ENCODE measurements around the gene FOLR1.

Gene FOLR1

GRCh38 chr11:72222106-72222891 lies 30.4 kb downstream of the FOLR1 start:
- DNase-seq (ENCODE audit: extremely low spot score, insufficient read length, low read depth) = no peak
- no peak for FAIRE-seq

- peak; percentile 84 for FAIRE-seq
These were observed 31.1 kb downstream of the FOLR1 start for GRCh38 chr11:72222907-72223614.

GRCh38 chr11:72223615-72224563 lies 31.9 kb downstream of the FOLR1 start:
- DNase-seq (ENCODE audit: extremely low spot score, insufficient read length, low read depth) = no peak
- FAIRE-seq = no peak

More at GRCh38 chr11:72222907-72223614, 31.1 kb downstream of the FOLR1 start:
- DNase-seq (ENCODE audit: extremely low spot score, insufficient read length, low read depth) = peak; percentile 72

- DNase-seq (ENCODE audit: extremely low spot score, insufficient read length, low read depth) (no peak), FAIRE-seq (no peak)
These were observed 32.8 kb downstream of the FOLR1 start, which contains the start of gene INPPL1 for GRCh38 chr11:72224564-72225410. Gene INPPL1, plus strand, starts transcription at chr11:72224767. Its CDS starts 218 bp downstream, at chr11:72224985.

- DNase-seq (ENCODE audit: extremely low spot score, insufficient read length, low read depth) (no peak), FAIRE-seq (no peak)
These were observed 33.5 kb downstream of the FOLR1 start for GRCh38 chr11:72225411-72225951.

- DNase-seq (ENCODE audit: extremely low spot score, insufficient read length, low read depth) (no peak), FAIRE-seq (no peak)
These were observed 34.8 kb downstream of the FOLR1 start for GRCh38 chr11:72226701-72227100.

GRCh38 chr11:72227316-72228228 lies 35.6 kb downstream of the FOLR1 start:
- FAIRE-seq (no peak), DNase-seq (ENCODE audit: extremely low spot score, insufficient read length, low read depth) (no peak)

GRCh38 chr11:72228229-72228843 lies 36.4 kb downstream of the FOLR1 start:
- FAIRE-seq (no peak), DNase-seq (ENCODE audit: extremely low spot score, insufficient read length, low read depth) (no peak)

- FAIRE-seq = no peak
- DNase-seq (ENCODE audit: extremely low spot score, insufficient read length, low read depth) = no peak
These were observed 36.9 kb downstream of the FOLR1 start for GRCh38 chr11:72228844-72229231.

- DNase-seq (ENCODE audit: extremely low spot score, insufficient read length, low read depth) = no peak
- no peak for FAIRE-seq
These were observed 37.5 kb downstream of the FOLR1 start for GRCh38 chr11:72229336-72229924.

- no peak for DNase-seq (ENCODE audit: extremely low spot score, insufficient read length, low read depth)
- FAIRE-seq = no peak
These were observed 38.2 kb downstream of the FOLR1 start for GRCh38 chr11:72229925-72230763.

- DNase-seq (ENCODE audit: extremely low spot score, insufficient read length, low read depth) (no peak), FAIRE-seq (no peak)
These were observed 38.9 kb downstream of the FOLR1 start for GRCh38 chr11:72230764-72231365.

- FAIRE-seq (no peak), DNase-seq (ENCODE audit: extremely low spot score, insufficient read length, low read depth) (no peak)
These were observed 39.7 kb downstream of the FOLR1 start for GRCh38 chr11:72231396-72232259.

- no peak for DNase-seq (ENCODE audit: extremely low spot score, insufficient read length, low read depth)
- no peak for FAIRE-seq
These were observed 40.5 kb downstream of the FOLR1 start for GRCh38 chr11:72232260-72233055.

Data from GM18507 (cell line).